DND-41 (cell line): ENCODE measurements around the gene CLSTN3.

Experiments
- EZH2 ChIP-seq: IDR thresholded peaks from 3 replicates; pipeline ENCODE4 v1.6.1; 2012; ENCODE audit warnings: borderline replicate concordance, low read depth, mild to moderate bottlenecking, moderate library complexity, low read length, inconsistent platforms; ENCODE audit not compliant: severe bottlenecking
- TF ChIP-seq, protein P1 (sequence below): IDR thresholded peaks from 2 replicates; pipeline ENCODE4 v1.5.1; 2012; ENCODE audit warnings: borderline replicate concordance, low read length, moderate library complexity, mild to moderate bottlenecking; ENCODE audit not compliant: poor library complexity, severe bottlenecking; ENCODE audit errors: extremely low read depth

DNA sequence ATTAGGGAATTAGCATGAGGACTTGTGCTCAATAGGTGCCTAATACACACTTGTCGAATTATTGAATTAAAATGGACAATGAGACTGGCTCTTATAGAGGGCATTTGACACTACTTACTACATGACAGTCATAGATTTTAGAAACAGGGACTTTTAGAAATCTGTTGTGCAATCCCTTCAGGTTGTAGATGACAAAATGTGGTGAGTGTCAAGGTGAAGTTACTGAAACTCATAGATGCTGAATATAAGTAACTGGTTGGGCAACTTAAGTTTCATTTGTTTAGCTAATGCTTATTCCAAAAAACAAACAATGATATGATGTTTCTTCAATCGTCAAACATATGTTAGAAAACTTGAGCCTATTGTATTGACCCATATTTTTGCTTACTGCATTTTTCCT lies 46.4 kb downstream of the CLSTN3 start:
- TF ChIP-seq, protein P1, sequence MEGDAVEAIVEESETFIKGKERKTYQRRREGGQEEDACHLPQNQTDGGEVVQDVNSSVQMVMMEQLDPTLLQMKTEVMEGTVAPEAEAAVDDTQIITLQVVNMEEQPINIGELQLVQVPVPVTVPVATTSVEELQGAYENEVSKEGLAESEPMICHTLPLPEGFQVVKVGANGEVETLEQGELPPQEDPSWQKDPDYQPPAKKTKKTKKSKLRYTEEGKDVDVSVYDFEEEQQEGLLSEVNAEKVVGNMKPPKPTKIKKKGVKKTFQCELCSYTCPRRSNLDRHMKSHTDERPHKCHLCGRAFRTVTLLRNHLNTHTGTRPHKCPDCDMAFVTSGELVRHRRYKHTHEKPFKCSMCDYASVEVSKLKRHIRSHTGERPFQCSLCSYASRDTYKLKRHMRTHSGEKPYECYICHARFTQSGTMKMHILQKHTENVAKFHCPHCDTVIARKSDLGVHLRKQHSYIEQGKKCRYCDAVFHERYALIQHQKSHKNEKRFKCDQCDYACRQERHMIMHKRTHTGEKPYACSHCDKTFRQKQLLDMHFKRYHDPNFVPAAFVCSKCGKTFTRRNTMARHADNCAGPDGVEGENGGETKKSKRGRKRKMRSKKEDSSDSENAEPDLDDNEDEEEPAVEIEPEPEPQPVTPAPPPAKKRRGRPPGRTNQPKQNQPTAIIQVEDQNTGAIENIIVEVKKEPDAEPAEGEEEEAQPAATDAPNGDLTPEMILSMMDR: no peak
- no peak for TF ChIP-seq EZH2
